Subcutaneous adipose tissue (tissue), 4 donors: ENCODE measurements around the gene RAPGEF4. TPM values are rescaled to one million over a fixed set of nuclear protein-coding genes. Genes with fewer than 3 reads are reported as not detected.

Source experiments
- total RNA-seq, 4 donors: library from RNA; depleted of rRNA; stranded (reverse); fragments of >200 nt; gene quantifications; one replicate each; pipeline ENCODE4 v1.1.0, GENCODE V29; 2016
- TF ChIP-seq, protein P1 (sequence below): fragments of 450-650 bp; IDR thresholded peaks from one replicate; pipeline ENCODE4 v1.5.1; 2016; ENCODE audit warnings: low read depth, mild to moderate bottlenecking, control low read depth, antibody characterized with exemption, moderate library complexity

The RAPGEF4 gene
- 10 to 100 TPM in 2 of 4 donors, 1 to 10 TPM in 2; 7.0 to 15.0 (median 11.2) TPM for total RNA-seq

DNA sequence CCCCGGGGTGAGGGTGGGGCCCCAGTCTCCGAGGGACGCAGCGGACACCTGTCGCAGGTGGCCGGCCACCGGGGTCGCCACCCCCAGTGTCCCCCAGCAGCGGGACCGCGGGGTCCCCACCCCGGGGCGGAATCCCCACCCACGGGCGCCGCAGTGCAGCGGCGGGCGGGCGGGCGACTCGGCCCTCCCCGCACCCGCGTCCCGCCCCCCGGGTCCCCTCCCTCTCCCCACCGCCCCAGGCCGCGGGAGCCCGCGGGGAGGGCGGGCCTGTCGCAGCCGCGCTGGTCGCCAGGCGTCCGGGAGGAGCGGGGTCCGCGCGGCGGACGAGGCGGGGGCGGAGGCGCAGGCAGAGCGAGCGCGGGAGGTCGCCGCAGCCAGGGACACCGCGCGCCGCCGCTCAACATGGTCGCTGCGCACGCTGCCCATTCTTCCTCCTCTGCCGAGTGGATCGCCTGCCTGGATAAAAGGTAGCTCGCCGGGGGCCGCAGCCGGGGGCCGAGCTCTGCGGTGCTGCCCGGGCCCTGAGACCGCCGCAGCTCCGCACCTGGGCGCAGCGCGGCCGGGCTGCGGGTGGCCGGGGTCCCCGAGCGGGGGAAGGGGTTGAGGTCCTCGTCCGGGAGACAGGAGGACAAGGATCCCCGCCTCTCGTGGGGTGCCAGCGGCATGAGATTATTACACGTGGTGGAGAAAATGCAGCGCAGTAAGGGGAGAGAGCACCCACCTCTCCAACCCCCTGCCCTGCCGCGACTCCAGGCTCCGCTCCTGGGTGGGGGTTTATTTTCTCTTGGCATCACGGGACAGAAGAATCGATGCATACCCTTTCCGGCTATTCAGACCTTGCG is at the start of gene RAPGEF4:
Gene RAPGEF4, plus strand, starts transcription at position 264 of the 842 bp plus-strand sequence. Its CDS starts 139 bp downstream, at position 403.
- TF ChIP-seq, protein P1, sequence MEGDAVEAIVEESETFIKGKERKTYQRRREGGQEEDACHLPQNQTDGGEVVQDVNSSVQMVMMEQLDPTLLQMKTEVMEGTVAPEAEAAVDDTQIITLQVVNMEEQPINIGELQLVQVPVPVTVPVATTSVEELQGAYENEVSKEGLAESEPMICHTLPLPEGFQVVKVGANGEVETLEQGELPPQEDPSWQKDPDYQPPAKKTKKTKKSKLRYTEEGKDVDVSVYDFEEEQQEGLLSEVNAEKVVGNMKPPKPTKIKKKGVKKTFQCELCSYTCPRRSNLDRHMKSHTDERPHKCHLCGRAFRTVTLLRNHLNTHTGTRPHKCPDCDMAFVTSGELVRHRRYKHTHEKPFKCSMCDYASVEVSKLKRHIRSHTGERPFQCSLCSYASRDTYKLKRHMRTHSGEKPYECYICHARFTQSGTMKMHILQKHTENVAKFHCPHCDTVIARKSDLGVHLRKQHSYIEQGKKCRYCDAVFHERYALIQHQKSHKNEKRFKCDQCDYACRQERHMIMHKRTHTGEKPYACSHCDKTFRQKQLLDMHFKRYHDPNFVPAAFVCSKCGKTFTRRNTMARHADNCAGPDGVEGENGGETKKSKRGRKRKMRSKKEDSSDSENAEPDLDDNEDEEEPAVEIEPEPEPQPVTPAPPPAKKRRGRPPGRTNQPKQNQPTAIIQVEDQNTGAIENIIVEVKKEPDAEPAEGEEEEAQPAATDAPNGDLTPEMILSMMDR: no peak

DNA sequence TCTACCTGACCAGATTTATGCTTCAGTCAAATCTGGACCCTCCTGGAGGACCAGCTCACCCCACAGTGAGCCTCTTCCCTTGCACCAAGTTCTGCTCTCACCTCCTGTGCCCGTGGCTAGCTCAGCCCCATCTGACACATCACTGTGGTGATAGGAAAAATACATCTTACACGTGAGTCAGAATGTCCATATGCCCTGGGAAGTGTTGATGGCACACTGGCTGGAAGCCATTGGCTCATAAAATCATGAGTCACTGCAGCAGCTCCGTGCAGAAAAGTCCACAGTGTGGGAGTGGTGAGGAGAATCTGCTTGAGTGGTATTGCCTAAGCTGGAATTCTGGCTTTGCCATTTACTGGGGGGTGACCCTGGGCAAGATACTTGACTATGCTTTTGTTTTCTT is 42.6 kb upstream of the RAPGEF4 start:
- TF ChIP-seq, protein P1: no peak

DNA sequence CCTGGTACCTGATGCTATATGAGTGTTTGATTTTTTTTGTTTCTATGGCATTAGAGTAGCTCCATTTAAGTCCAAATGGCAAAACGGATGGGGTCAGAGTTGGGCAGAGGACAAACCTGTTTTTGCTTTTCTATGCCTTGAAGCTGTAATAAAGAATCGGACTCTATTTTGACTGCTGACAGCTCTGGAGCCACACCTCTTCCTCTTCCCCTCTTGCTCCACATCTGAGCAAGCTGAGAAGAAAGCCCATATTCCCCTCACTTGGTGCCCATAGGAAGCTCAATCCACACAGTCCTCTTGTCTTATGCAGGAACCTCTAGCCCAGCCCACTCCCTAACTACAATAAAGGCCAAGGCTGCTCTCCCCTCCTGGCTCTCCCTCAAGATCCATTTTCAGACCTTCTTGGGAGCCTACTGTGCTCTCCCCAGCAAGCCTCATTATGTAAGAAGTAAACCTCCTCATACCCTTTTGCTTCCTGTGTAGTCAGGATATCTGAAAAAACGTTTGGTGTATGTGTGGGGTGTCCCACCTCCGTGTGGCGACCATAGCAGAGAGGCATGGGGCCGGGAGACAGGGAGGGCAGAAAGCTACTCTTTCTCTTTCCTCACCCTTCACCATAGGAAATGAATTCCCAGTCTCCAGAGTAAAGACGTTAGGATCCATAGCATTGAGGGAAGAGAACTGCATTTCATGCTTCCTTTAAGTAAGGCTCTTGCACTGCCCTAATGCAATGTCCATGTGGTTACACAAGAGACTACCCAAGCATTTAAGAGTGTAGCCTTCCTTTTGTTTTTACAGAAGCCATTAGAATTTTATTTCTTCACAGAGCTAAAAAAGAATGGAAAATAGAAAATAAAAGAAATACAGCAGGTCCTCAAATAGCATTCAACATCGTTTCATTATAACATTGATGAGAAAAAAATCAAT is 41.9 kb upstream of the RAPGEF4 start:
- TF ChIP-seq, protein P1: no peak

DNA sequence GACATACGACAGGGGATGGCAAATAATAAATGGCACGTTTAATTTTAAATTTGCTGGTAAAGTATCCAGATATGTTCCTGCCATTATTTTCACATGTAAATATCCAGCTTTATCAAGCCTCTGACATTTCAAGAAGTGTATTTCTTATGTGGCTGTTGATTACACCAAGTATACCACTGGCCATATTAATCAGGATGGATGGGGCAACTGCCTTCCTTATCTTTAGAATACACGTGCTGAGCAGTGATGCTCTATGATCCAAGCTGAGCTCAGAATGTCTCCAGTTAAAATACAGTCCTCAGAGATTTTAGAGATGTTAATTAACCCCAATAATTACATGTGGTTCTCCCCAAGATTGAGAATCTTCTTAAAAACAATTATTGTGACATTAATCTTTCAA is 38.3 kb upstream of the RAPGEF4 start:
- TF ChIP-seq, protein P1: no peak

DNA sequence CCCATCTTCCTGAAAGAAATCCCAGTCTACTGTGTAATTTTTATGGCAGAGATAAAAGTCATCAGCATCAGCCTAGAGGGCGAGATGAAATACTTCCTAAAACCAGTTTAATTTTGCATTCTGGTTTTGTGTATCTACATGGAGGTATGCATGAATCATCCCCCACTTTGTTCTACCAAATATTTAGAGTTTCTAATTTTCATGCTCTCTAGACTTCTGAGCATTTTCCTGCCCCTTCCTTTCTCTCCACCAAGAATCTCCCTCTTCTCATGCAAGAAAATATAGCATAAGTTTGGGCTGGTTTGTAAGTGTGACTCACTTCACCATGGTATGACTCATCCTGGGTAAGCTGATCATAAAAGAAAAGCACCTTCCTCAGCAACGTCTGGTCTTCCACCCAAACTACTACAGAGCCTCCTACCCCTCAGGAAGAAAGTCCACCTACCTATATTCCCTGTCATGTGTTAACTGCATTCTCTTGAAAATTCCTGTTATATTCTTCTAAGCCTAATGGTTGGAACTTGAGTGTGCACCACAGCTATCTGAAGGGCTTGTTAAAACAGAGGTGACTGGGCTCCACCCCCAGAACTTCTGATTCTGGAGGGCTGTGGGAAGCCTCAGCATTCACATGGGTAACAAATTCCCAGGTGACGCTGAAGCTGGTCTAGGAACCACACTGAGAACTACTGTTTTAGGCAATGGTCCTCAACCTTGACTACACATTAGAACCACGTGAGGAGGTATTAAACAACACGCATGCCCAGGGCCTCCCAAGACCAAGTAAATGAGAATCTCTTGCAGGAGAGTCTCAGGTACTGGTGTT is 37.4 kb upstream of the RAPGEF4 start:
- TF ChIP-seq, protein P1: no peak

DNA sequence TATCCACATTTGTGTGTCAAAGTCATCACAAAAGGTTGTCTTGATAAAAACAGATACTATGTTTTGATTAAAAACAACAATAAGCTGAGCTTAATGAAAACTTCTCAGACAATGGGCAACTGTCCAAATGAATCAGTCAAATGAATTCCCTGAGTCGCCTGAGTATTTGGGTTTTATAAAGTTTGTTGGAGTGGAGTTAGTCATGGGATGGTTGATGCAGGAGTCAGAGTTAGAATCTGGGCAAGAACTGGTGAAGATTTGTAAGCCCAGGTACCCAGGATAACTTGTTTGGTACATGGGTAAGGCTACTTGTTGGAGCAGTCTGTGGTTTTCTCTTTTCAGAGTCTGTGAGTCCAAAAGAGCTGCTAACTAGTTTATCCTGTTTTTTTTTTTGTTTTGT is 34.4 kb upstream of the RAPGEF4 start:
- TF ChIP-seq, protein P1: no peak
